OCI-LY3 (cell line): ENCODE measurements around the gene SIGMAR1.

Source experiments
- CTCF ChIP-seq: fragments of 200-600, 300-600 bp; sonication (generic); IDR thresholded peaks from 2 replicates; pipeline ENCODE4 v1.5.1; 2014; ENCODE audit warnings: antibody characterized with exemption, low read length, low read depth
- EZH2phosphoT487 ChIP-seq: fragments of 200-600 bp; shearing (Covaris generic); IDR thresholded peaks from 2 replicates; pipeline ENCODE4 v1.6.1; 2018; ENCODE audit warnings: antibody characterized with exemption, mixed run types, low read depth

- TF ChIP-seq CTCF (no peak), EZH2phosphoT487 (no peak)
Observed at GRCh38 chr9:34652602-34653000, 15.0 kb upstream of the SIGMAR1 start.
